WTC11 (cell line): Measurements from ENCODE around the gene STK39.

Source experiments
- AFF4 ChIP-seq: sonication (generic); formaldehyde crosslinking; IDR thresholded peaks from 2 replicates; pipeline ENCODE4 v1.8.1; 2023; ENCODE audit warnings: mild to moderate bottlenecking, missing genetic modification reagents, borderline replicate concordance
- CTCF ChIP-seq: fragments of 200-600 bp; IDR thresholded peaks from 2 replicates; pipeline ENCODE4 v1.8.0; 2022; ENCODE audit warnings: antibody characterized with exemption
- MXD4 ChIP-seq: fragments of 250-450 bp; sonication (Bioruptor Pico); IDR thresholded peaks from 2 replicates; pipeline ENCODE4 v1.8.0; 2021; ENCODE audit warnings: mild to moderate bottlenecking, moderate library complexity, borderline replicate concordance
- ZNF138 ChIP-seq: sonication (generic); formaldehyde crosslinking; conservative IDR thresholded peaks from 2 replicates; pipeline ENCODE4 v1.8.1; 2022; ENCODE audit warnings: mild to moderate bottlenecking, moderate library complexity, missing genetic modification reagents
- ZNF423 ChIP-seq: fragments of 250-450 bp; sonication (Bioruptor Pico); IDR thresholded peaks from 2 replicates; pipeline ENCODE4 v2.1.2; 2022; ENCODE audit warnings: mild to moderate bottlenecking, moderate library complexity

GRCh38 chr2:168091986-168092385 lies 155.4 kb downstream of the STK39 start:
- TF ChIP-seq ZNF138 (CRISPR knock-in tag) (no peak), AFF4 (CRISPR knock-in tag) (no peak), CTCF (no peak), MXD4 (CRISPR knock-in tag) (no peak), ZNF423 (CRISPR knock-in tag) (no peak)
